ENCODE results near the gene PCYOX1L.
"Not testable (repeated sequence)": the region's sequence is repeated elsewhere in the genome, so short reads cannot be mapped to it uniquely, and the experiment has no call there.

PCYOX1L gene

GRCh38 chr5:149389552-149390495 lies 32.0 kb downstream of the PCYOX1L start:
- DNase-seq, result no peak

GRCh38 chr5:149391076-149391475 lies 33.2 kb downstream of the PCYOX1L start:
- DNase-seq, result not testable (repeated sequence)

GRCh38 chr5:149391524-149391923 lies 33.7 kb downstream of the PCYOX1L start:
- no peak for DNase-seq

- DNase-seq, result no peak
Observed at GRCh38 chr5:149392718-149393117, 34.9 kb downstream of the PCYOX1L start.

GRCh38 chr5:149394996-149395395 lies 37.1 kb downstream of the PCYOX1L start:
- not testable (repeated sequence) for DNase-seq

GRCh38 chr5:149397530-149397929 lies 39.7 kb downstream of the PCYOX1L start:
- DNase-seq, result no peak

GRCh38 chr5:149398747-149399266 lies 41.0 kb downstream of the PCYOX1L start:
- not testable (repeated sequence) for DNase-seq

GRCh38 chr5:149399775-149400174 lies 41.9 kb downstream of the PCYOX1L start:
- DNase-seq, result no peak

- DNase-seq, result no peak
Observed at GRCh38 chr5:149400304-149400703, 42.5 kb downstream of the PCYOX1L start.

- no peak for DNase-seq
Observed at GRCh38 chr5:149401051-149401450, 43.2 kb downstream of the PCYOX1L start.

- DNase-seq, result no peak
Observed at GRCh38 chr5:149402291-149402690, 44.4 kb downstream of the PCYOX1L start.

- no peak for DNase-seq
Observed at GRCh38 chr5:149403923-149404745, 46.3 kb downstream of the PCYOX1L start.

GRCh38 chr5:149404746-149405549 lies 47.1 kb downstream of the PCYOX1L start:
- DNase-seq, result no peak

- no peak for DNase-seq
Observed at GRCh38 chr5:149405550-149406202, 47.8 kb downstream of the PCYOX1L start.

- no peak for DNase-seq
Observed at GRCh38 chr5:149406203-149406978, 48.5 kb downstream of the PCYOX1L start.

GRCh38 chr5:149406979-149407306 lies 49.1 kb downstream of the PCYOX1L start:
- DNase-seq, result no peak

GRCh38 chr5:149407323-149408251 lies 49.7 kb downstream of the PCYOX1L start:
- no peak for DNase-seq

GRCh38 chr5:149408252-149409099 lies 50.6 kb downstream of the PCYOX1L start:
- no peak for DNase-seq

- DNase-seq, result no peak
Observed at GRCh38 chr5:149409268-149409948, 51.6 kb downstream of the PCYOX1L start.
